Stimulated activated CD4-positive, alpha-beta T cell treated with anti-CD3 and anti-CD28 coated beads, Interleukin-12 subunit alpha, Interleukin-12 subunit beta, amount 100 ng/mL, for 24 hours (primary cell): ENCODE results near the gene SPATA33.
"Not testable (repeated sequence)": the region's sequence is repeated elsewhere in the genome, so short reads cannot be mapped to it uniquely, and the experiment has no call there.

Experiments
- DNase-seq, 2 experiments: peaks; one replicate each; pipeline ENCODE4 v3.0.0-alpha.2; 2020; ENCODE audit warnings: low read depth in 2 of 2

The SPATA33 gene

DNA sequence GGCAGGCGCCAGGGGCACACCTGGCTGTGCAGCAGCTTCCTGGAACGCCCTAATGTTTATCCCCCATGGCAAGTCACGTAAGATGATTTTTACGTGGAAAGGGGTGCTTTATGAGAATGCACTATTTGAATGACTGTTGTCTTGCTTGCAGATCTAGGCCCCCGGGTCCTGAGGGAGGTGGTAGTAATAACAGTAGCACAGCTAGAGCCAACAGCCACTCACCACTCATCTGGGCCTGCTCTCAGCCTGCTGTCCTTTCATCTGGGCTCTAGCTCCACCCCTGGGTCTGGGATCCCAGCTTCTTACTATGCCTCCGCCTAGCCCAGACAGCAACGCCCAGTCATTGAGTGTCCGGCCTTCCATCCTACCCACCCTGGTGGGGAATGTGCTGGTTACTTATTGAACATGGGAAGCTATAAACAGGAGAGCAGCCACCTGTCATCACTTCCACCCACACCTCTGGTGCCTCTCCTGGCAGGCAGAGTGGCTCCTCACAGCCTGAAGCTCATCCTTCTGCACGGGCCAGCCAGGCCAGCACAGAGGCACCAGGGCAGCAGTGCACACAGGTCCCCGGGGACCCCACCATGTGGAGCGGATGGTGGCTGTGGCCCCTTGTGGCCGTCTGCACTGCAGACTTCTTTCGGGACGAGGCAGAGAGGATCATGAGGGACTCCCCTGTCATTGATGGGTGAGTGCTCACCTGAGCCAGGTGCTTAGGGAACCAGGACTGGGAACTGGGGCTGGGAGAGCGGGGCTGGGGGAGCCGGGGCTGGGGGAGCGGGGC is 27.6 kb upstream of the SPATA33 start:
- no peak for DNase-seq

- DNase-seq: no peak
Measured at GRCh38 chr16:89633064-89633631, 24.5 kb upstream of the SPATA33 start.

GRCh38 chr16:89634463-89635385 is 22.9 kb upstream of the SPATA33 start:
- DNase-seq: not testable (repeated sequence)

DNA sequence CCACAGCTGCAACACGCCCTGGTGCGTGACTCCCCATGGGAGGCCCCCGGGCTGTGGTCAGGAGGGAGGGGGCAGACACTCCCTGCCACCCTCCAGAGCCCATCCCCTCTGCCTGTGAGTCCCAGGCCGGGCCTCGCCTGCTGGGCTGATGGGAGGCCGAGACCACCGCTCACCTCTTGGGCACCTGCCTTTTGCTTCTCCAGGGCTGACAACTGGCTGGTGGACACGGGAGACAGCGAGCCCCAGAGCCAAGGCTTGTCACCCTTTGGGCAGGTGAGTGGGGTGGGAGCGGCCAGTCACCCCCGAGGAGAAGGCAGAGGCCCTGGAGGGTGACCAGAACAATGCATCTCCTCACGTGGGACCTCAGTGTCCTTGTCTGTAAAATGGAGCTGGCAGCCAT is 21.0 kb upstream of the SPATA33 start:
- no peak for DNase-seq

GRCh38 chr16:89637379-89637778 is 20.3 kb upstream of the SPATA33 start:
- DNase-seq: no peak

- no peak for DNase-seq
Measured at GRCh38 chr16:89638455-89638854, 19.2 kb upstream of the SPATA33 start.

DNA sequence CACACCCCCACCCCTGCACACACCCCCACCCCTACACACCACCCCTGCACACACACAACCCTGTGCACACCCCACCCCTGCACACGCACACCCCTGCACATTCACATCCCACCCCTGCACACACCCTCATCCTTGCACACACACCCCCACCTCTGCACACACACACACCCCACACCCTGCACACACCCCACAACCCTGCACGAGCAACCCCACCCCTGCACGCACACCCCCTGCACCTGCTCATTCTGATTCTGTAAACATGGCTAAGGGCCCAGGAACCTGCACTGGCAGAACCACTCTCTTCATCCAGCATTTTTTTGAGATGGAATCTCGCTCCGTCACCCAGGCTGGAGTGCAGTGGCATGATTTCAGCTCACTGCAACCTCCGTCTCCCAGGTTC is 18.3 kb upstream of the SPATA33 start:
- no peak for DNase-seq

DNA sequence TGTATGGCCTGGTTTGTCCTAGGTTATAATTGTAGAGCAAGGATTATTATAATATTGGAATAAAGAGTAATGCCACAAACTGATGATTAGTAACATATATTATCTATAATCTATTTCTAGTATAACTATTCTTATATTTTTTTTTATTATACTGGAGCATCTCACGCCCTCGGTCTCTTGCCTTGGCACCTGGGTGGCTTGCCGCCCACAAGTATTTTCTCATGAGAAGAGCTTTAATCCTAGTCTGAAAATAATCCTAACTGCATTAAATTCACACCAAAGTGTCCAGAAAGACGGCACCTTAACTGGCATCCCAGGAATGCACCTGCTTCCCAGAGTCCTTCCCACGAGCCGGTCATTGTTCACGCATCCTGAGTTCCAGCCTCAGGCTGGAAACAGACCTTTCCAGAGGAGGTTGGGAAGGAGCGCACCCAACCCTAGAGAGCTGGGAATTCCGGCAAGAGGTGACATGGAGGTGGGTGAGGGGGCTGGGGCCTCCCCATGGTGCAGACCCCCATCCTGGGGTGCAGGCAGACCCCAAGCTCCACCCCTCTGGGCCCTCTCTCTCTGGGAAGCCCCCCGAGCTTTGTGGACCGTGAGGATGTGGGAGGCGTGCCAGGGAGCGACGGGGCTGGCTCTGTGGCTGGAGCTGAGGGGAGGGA is 16.0 kb upstream of the SPATA33 start:
- DNase-seq: no peak

- DNase-seq: no peak
Measured at GRCh38 chr16:89642574-89642973, 15.1 kb upstream of the SPATA33 start.

DNA sequence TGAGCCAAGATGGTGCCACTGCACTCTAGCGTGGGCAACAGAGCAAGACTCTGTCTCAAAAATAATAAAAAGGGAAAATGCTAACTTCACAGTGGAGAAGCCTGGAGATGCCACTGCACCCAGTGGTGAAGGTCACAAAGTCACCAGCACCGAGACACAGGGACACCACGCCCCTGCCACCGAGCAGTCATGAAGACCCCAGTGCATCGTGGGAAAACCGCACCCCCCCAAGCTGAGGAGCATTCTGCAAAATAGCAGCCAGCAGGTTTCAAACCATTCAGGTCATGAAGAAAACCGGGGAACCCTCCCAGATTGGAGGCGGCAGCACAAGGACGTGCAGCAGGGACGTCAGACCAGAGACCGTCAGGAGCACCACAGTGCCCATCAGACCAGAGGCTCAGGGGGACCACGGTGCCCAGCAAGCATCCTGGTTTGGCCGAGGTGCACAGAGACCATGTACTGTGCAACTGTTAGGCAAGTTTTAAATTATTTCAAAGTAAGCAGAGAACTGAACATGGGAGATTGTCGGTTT is 13.8 kb upstream of the SPATA33 start:
- DNase-seq: no peak

DNA sequence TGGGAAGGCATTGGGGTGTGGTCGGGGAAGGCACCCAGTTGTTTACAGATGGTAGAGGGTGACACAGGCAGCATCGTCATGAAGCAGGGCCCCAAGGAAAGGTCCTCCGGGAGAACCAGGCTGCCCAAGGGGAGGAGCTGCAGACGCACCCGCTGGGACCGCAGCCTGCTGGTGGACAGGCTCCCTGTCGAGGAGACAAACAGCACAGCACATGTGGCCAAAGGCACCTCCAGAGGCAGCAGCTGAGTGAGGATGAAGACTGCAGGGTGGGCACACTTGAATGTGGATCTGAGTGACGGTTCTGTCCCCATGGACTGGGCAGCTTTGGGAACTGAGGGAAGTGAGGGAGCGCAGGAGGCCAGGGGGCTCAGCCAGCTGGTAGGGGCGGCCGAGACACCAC is 12.5 kb upstream of the SPATA33 start:
- no peak for DNase-seq

- no peak for DNase-seq
Measured at GRCh38 chr16:89646270-89646669, 11.4 kb upstream of the SPATA33 start.

DNA sequence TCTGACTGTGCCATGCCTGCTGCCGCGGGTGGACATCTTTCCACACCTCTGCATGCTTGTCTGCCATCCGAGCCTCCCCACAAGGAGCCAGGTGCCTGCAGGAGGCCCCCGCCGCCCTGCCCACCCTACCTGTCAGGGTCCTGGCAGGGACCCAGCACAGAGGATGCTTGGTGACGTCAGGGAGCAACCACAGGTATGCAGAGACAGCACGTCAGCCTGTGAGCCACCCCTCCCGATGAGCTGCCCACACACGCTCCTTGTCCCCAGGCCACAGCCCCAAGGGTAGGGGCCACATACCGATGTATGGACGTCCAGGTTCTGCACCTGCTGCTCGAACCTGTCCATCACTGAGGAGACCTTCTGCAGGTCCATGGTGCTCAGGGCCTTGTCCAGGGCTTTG is 10.7 kb upstream of the SPATA33 start:
- no peak for DNase-seq

DNA sequence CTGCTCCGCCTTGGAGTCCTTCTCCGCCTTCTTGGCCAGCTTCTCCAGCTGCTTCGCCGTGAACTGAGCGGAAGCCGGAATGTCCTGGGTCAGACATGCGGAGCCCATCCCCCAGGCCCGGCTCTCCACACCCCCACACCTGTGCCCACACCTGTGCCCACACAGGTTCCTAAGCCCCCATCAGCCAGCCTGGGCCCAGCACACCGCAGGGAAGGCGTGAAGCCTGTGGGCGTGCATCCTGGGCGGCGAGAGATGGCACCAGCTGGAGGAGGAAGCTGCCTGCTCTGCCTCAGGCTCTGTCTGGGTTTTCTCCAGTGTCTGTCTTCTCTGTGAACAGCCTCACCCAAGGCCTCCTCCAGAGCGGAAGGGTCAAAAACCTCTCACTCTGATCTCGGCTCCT is 6.1 kb upstream of the SPATA33 start:
- no peak for DNase-seq

- no peak for DNase-seq
Measured at GRCh38 chr16:89653656-89654295, 3.9 kb upstream of the SPATA33 start.

- DNase-seq: no peak
Measured at GRCh38 chr16:89655062-89655643, 2.5 kb upstream of the SPATA33 start.

DNA sequence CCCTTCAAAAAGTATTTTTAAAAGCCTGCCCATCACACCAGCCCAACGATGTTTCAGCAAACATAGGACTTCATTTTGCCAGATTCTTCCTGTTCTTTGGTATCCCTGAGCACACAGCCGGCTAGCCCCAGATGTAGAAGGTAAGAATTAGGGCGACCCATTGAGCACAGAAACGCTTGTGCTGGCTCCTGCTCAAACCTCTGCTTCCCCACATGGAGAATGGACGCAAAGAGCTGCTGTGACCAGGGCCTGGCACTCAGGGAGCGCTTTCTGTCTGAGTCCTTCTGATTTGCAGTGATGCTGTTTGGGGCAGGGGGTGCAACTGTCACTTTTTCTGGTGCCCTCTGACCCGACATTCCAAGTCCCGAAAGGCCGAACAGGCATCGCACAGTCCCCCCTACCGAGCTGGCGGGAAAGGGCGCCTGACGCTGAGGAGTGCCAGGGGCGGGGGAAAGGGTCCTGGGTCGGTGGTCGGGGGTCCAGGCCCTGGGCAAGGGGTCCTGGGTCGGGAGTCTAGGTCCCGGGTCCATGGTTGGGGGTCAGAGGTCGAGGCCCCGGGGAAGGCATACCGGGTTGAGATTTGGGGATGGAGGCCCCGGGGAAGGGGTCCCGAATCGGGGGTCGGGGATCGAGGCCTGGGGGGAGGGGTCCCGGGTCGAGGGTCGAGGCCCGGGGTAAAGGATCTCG is 1.1 kb upstream of the SPATA33 start:
- no peak for DNase-seq

DNA sequence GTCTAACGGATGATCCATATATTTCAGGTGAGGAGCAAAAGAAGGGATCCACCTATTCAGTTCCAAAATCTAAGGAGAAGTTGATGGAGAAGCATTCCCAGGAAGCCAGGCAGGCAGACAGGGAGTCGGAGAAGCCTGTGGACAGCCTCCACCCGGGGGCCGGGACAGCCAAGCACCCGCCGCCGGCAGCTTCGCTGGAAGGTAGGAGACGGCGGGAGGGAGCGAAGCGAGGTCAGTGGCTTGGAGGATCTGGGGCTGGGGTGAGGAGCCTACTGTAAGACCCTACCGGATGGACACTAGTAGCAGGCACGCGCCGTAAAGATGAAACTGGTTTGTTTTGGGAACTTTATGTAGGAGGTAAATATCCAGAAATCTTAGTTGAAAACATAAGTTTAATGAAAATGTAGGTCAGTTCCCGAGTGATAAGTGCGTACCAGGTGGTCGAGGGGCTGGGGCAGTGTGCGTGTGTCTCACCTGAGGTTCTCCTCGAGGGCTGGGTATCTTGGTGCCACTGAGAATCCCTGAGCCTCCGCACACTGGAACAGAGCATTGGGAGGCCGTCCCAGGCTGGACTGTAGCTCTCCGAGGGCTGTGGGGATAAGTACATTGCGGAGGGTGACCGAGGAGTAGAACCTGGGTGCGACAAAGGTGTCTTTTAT is 714 bp downstream of the SPATA33 start:
- DNase-seq: no peak

DNA sequence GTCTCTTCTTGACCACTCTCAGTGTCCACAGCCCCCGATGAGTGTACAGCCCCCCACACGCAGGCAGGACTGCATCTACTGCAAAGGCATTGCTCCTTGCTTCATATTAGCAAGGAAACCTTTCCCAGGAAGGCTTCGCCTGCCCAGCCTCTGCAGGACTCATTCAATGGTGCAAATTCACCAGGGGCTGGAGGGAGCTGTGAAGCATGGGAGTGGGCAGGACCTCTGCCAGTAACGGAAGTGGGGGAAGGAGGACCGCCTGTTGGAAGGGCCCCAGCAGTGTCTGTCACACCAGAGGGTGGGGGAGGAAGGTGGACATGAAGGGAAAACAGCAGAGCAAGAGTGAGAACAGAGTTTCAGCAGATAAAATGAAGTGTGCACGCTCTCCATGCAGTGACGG is 2.5 kb downstream of the SPATA33 start:
- DNase-seq: no peak

- no peak for DNase-seq
Measured at GRCh38 chr16:89661215-89661614, 3.6 kb downstream of the SPATA33 start.
